ENCODE data around the gene CCNB1.
A peak's percentile ranks its signal among the peaks of the same experiment; 100 is the strongest.
"Not testable (repeated sequence)": the region's sequence is repeated elsewhere in the genome, so short reads cannot be mapped to it uniquely, and the experiment has no call there.

Gene CCNB1

GRCh38 chr5:69187342-69187741 lies 20.4 kb downstream of the CCNB1 start:
- no peak for DNase-seq (ENCODE audit: low read depth)

GRCh38 chr5:69188811-69189161 lies 21.8 kb downstream of the CCNB1 start:
- DNase-seq (ENCODE audit: low read depth): no peak

GRCh38 chr5:69189162-69190086 lies 22.5 kb downstream of the CCNB1 start, which contains the start of gene CENPH:
Gene CENPH, plus strand, starts transcription at chr5:69189583. Its CDS starts 52 bp downstream, at chr5:69189635.
- DNase-seq (ENCODE audit: low read depth): peak; percentile 87

DNA sequence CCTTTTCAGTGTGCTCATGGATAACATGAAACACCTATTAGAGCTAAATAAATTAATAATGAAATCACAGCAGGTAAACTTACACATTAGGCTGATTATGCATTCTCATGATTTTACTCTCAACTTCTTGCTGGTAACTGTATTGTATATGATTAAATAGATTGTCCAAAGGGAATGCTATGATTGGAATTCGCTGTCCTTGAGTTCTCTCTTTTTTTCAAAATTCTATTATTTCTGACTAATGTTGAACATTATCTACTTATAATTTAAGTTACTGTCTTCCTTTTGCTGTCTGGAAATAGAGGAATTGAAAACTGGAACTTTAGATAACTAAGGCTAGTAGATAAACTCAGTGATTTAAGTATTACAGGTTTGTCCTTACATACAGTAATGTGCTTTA lies 35.5 kb downstream of the CCNB1 start:
- DNase-seq (ENCODE audit: low read depth): no peak

DNA sequence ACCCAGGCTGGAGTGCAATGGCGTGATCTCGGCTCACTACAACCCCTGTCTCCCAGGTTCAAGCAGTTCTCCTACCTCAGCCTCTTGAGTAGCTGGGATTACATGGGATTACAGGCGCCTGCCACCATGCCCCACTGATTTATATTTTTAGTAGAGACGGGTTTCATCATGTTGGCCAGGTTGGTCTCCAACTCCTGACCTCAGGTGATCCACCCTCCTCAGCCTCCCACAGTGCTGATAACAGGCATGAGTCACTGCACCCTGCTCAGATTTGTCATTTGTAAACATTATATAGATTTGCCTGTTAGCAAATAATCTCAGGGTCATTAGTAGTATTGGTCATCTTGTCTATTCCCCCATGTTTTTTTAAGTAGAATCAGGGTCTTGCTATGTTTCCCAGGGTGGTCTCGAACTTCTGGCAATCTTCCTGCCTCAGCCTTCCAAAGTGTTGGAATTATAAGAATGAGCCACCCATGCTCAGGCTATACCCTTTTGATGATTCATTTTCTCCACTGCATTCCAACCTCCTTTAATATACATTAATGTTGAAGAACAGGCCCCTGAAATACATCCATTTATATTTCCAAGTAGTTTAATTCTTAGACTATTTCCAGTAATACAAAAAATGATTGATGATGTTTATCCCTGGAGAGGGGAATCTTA lies 39.7 kb downstream of the CCNB1 start:
- no peak for DNase-seq (ENCODE audit: low read depth)

DNA sequence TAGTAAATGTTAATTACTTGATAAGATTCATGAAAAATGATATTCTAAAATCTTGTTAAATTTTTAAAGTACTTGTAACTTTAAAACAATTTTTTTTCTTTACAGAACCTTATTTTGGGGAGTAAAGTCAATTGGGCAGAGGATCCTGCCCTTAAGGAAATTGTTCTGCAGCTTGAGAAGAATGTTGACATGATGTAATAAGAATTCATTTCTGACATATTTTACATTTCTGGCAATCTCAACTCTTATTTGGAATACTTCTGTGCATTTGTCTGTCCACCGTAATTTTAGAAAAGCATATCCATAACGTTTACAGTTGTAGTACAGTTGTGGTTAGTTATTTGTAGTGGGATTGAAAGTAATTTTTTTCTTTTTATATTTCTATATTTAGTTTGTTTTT lies 42.7 kb downstream of the CCNB1 start:
- DNase-seq (ENCODE audit: low read depth): no peak

DNA sequence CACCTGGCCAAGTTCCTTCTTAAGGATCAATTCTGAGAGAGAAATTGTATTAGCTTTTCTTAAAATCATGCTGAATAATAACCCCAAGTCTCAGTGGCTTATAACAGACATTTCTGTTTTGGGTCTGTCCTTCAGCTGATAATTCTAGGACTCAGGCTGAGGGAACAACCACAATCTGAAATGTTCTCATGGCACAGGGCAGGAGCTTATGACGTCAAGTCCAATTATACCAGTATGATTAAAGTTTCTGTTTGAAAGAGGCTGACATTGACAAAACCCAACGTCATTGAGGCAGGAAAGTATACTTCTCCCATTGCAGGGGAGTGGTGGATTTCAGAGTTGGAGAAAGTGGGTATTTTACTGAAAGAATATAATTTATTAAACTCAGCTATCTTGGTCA lies 44.2 kb downstream of the CCNB1 start:
- no peak for DNase-seq (ENCODE audit: low read depth)

GRCh38 chr5:69212022-69212421 lies 45.1 kb downstream of the CCNB1 start:
- no peak for DNase-seq (ENCODE audit: low read depth)

DNA sequence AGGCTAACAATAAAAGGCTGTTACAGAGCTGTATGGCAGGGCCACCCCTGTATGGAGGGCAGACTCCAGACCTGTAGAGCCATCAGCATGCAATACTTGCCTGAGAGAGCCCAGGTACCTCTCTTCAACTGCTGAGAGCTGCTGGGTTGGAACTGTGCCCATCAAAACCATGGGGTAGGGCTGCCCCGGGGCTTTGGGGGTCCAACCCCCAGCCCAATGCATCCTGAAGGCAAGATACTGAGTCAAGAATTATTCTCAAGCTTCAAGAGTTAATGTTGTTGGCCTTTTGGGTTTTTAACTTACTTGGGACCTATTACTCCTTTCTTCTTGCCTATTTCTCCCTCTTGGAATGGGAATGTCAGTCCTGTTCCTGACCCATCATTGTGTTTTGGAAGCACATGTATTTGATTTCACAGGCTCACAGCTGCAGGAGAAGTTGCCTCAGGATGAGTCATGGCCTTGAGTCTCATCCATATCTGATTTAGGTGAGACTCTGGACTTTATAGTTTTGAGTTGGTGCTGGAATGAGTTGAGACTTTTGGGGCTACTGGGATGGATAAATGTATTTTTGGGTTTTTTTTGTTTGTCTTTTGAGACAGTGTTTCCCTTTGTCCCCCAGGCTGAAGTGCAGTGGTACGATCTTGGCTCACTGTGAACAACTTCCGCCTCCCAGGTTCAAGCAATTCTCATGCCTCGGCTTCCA lies 46.7 kb downstream of the CCNB1 start:
- no peak for DNase-seq (ENCODE audit: low read depth)

DNA sequence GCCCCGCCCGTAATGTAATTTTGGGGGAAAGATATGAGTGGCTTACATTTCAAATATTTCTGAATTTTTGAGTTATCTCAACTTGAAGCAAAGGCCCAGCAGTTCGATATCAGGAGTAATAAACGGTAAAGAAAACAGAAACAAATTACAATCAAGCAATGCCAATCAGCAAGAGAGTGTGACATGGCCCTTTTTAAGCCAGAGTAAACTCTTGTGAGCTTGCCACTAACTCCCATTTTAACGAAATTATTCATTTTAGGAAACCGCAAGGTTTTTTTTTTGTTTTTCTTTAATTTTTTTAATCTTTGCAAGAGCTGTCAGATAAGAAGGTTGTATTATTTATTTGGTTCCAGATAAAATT lies 50.2 kb downstream of the CCNB1 start:
- DNase-seq (ENCODE audit: low read depth): no peak

- peak; percentile 90 for DNase-seq (ENCODE audit: low read depth)
Observed at GRCh38 chr5:69217548-69218526, 50.9 kb downstream of the CCNB1 start.

GRCh38 chr5:69219939-69220338 lies 53.0 kb downstream of the CCNB1 start:
- no peak for DNase-seq (ENCODE audit: low read depth)

DNA sequence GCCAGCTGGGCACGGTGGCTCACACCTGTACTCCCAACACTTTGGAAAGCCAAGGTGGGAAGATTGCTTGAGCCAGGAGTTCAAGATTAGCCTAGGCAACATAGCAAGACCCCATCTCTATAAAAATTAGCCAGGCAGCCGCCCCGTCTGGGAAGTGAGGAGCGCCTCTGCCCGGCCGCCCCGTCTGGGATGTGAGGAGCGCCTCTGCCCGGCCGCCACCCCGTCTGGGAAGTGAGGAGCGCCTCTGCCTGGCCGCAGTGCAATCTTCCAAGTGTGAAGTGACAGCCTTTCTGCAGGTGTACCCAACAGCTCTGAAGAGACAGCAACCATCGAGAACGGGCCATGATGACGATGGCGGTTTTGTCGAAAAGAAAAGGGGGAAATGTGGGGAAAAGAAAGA lies 53.4 kb downstream of the CCNB1 start:
- not testable (repeated sequence) for DNase-seq (ENCODE audit: low read depth)

GRCh38 chr5:69220833-69221232 lies 53.9 kb downstream of the CCNB1 start:
- not testable (repeated sequence) for DNase-seq (ENCODE audit: low read depth)

DNA sequence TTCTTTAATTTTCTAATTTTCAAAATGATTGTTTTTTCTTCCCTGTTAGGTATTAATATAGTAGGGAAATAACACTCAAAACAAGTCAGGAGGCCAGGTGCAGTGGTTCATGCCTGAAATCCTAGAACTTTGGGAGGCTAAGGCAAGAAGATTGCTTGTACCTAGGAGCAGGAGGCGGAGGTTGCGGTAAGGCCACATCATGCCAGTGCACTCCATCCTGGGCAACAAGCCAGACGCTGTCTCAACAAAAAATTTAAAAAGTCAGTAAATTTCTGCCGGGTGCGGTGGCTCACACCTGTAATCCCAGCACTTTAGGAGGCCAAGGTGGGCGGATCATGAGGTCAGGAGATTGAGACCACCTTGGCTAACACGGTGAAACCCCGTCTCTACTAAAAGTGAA lies 57.6 kb downstream of the CCNB1 start:
- no peak for DNase-seq (ENCODE audit: low read depth)

- no peak for DNase-seq (ENCODE audit: low read depth)
Observed at GRCh38 chr5:69225860-69226259, 58.9 kb downstream of the CCNB1 start.

Measured in stimulated activated CD8-positive, alpha-beta memory T cell treated with anti-CD3 and anti-CD28 coated beads, Interleukin-12 subunit alpha, Interleukin-12 subunit beta, amount 100 ng/mL, for 1 hour (primary cell).